GM12872 (cell line): ENCODE measurements around the gene CXorf65.

Experiments used
- CTCF ChIP-seq: IDR thresholded peaks from 3 replicates; pipeline ENCODE4 v1.5.1; 2011; ENCODE audit warnings: low read depth, mild to moderate bottlenecking, low read length, moderate library complexity; ENCODE audit not compliant: insufficient read depth

Gene CXorf65

GRCh38 chrX:71117358-71117757 lies 10.8 kb upstream of the CXorf65 start:
- TF ChIP-seq CTCF: no peak

- TF ChIP-seq CTCF: no peak
Measured at GRCh38 chrX:71111921-71112431, 5.4 kb upstream of the CXorf65 start.

DNA sequence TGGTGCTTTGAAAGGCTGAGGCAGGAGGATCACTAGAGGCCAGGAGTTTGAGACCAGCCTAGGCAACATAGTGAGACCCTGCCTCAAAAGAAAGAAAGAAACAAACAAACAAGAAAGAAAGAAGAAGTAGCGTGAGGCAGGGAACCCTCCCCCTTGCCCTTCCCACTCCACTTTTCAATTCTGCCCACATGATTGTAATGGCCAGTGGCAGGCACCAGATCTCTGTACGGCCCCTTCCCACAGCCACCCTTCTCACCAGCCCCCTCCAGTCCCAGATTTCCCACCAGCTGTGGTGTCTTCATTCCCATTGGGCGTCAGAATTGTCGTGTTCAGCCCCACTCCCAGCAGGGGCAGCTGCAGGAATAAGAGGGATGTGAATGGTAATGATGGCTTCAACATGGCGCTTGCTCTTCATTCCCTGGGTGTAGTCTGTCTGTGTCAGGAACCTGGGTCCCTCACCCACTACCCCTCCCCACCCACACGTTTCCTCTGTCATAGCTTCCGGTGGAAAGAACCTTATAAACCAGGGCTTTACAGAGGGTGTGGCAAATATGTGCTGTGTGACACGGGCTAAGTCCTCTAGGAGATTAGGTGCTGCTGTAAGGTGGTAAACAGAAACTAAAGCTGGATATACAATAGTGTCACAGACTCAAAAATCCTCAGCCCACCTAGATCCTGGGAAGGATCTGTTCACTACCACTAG lies 4.8 kb upstream of the CXorf65 start, which contains the start of gene IL2RG:
TSS of gene IL2RG (minus strand) at position 437 of the 703 bp plus-strand sequence. CDS start at position 399, 38 bp downstream.
- TF ChIP-seq CTCF: no peak

- TF ChIP-seq CTCF: no peak
Measured at GRCh38 chrX:71109051-71109450, 2.5 kb upstream of the CXorf65 start.

DNA sequence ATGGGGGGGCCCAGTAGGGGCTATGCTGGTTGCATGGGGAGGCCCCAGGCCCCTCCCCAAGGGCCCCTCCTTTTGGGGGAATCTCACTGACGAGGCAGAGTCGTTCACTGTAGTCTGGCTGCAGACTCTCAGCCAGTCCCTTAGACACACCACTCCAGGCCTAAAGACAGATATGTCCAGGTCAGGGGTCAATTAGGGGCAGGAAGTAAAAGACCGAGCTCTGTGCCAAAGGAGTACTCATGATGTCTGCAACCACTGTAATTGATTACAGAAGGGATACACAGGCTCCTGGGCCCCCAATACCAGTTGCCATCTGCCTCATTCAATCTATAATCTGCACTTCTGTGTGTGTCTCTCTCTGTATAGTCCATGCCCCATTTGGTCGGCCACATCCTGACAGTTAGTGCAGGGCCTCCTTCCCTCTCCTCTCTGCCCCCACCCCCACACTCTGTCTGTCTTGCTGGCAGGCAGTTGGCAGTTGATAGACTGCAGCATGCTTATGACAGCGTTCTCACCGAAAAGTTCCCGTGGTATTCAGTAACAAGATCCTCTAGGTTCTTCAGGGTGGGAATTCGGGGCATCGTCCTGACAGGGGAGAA lies 1.3 kb upstream of the CXorf65 start:
- TF ChIP-seq CTCF: no peak

DNA sequence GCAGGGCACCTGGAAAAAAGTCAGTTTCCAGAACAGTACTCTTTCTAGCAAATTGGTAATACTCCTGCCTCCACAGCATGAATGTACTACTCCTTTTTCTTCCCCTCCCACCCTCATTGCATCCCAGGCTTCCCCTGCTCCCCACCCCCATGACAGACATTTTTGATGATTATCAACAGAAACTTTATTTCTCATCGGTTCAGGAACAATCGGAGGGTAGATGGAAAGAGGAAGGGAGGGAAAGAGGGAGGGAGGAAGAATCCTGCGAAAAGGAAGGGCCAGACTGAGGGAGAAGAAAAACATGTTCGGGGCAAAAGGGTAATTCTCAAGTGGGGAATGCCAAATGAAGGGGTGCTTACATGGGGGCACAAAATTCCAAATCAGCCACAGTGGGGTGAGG lies 705 bp upstream of the CXorf65 start:
- TF ChIP-seq CTCF: no peak

DNA sequence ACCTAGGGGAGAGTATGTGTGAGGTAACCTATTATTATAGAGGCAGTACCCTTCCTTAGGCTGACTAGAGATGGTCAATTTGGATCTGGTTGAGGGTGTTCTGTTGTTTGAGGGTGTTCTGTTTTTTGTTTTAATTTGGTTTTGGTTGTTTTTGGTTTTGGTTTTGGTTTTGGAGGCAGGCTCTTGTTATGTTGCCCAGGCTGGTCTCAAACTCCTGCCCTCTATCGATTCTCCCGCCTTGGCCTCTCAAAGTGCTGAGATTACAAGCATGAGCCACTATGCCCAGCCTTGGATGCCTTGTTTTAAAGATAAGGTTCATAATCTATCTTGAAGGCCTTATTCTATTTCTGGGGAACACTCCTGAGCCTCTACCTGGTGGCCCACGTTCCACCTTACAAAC lies 912 bp downstream of the CXorf65 start:
- TF ChIP-seq CTCF: no peak
